Transverse colon (tissue), 4 donors: ENCODE results near the gene GCC2. TPM values are rescaled to one million over a fixed set of nuclear protein-coding genes. Genes with fewer than 3 reads are reported as not detected.
A peak's percentile ranks its signal among the peaks of the same experiment; 100 is the strongest.

Experiments
- DNase-seq: peaks from one replicate; pipeline ENCODE4 v3.0.0-alpha.2; 2019
- H3K27ac ChIP-seq, 4 donors: fragments of 200-600 bp; sonication (generic); 2 replicates each; pipeline ENCODE4 v1.5.1; 2016 to 2018; ENCODE audit warnings: inconsistent platforms in 4 of 4
- H3K27me3 ChIP-seq: fragments of 200-600 bp; sonication (generic); 2 replicates; pipeline ENCODE4 v1.5.1; 2017; ENCODE audit warnings: inconsistent platforms
- H3K36me3 ChIP-seq, 4 donors: fragments of 200-600 bp; sonication (generic); 2 replicates each; pipeline ENCODE4 v1.5.1; 2017 to 2019; ENCODE audit warnings: inconsistent platforms in 4 of 4
- H3K4me1 ChIP-seq, 4 donors: fragments of 200-600 bp; sonication (generic); 2 replicates each; pipeline ENCODE4 v1.5.1; 2017 to 2020; ENCODE audit warnings: inconsistent platforms in 4 of 4
- H3K4me3 ChIP-seq, 4 donors: fragments of 200-600 bp; sonication (generic); 1 replicate in 1 of 4; 2 replicates in 3 of 4; pipeline versions ENCODE4 v1.5.1 to v1.6.1; 2017 to 2019; ENCODE audit warnings: inconsistent platforms in 4 of 4
- H3K9me3 ChIP-seq, 2 donors: fragments of 200-600 bp; sonication (generic); 2 replicates each; pipeline ENCODE4 v1.5.1; 2017 to 2019; ENCODE audit warnings: inconsistent platforms in 2 of 2
- CTCF ChIP-seq, 5 experiments: fragments of 200-600 bp in 3 of 5; fragments of 450-650 bp in 2 of 5; sonication (generic) in 3 of 5; IDR thresholded peaks; 1 replicate in 2 of 5; 2 replicates in 3 of 5; pipeline ENCODE4 v1.5.1; 2016 to 2017; ENCODE audit warnings: antibody characterized with exemption in 5 of 5, inconsistent platforms in 3 of 5, mild to moderate bottlenecking in 2 of 5, moderate library complexity in 1 of 5
- EP300 ChIP-seq: sonication (generic); formaldehyde crosslinking; IDR thresholded peaks from one replicate; pipeline ENCODE4 v1.6.1; 2017; ENCODE audit warnings: antibody characterized with exemption, low read depth
- POLR2A ChIP-seq: fragments of 450-650 bp; IDR thresholded peaks from one replicate; pipeline ENCODE4 v1.6.1; 2016; ENCODE audit warnings: antibody characterized with exemption, mild to moderate bottlenecking, moderate library complexity
- POLR2AphosphoS5 ChIP-seq, 3 donors: sonication (generic); formaldehyde crosslinking; IDR thresholded peaks; one replicate each; pipeline ENCODE4 v1.6.1; 2016; ENCODE audit warnings: antibody characterized with exemption in 3 of 3
- WGBS, 2 donors: methylation state at CpG; one replicate each; pipeline ENCODE4 v1.1.5; 2018; ENCODE audit warnings: low coverage in 1 of 2; 5-methylcytosine and 5-hydroxymethylcytosine counted together
- in situ Hi-C, 4 donors: fragments of 200-750 bp; cut with MboI; loops; one replicate each; pipeline versions ENCODE4 v1.15.0 to v1.15.1; 2017; ENCODE audit warnings: low sequenced_read_pairs in 3 of 4, low pct_ligation_motif_present in 1 of 4, low pct_unique_long_range_greater_than_20kb in 1 of 4
- intact Hi-C: fragments of 100-400 bp; cut with DNase I; formaldehyde crosslinking; loops from one replicate; pipeline ENCODE4 v1.15.1; 2023; ENCODE audit warnings: low total_unique reads
- total RNA-seq, 4 donors: library from RNA; depleted of rRNA; stranded (reverse); fragments of >200 nt; gene quantifications; one replicate each; pipeline ENCODE4 v1.1.0, GENCODE V29; 2016

GCC2 gene, protein sequence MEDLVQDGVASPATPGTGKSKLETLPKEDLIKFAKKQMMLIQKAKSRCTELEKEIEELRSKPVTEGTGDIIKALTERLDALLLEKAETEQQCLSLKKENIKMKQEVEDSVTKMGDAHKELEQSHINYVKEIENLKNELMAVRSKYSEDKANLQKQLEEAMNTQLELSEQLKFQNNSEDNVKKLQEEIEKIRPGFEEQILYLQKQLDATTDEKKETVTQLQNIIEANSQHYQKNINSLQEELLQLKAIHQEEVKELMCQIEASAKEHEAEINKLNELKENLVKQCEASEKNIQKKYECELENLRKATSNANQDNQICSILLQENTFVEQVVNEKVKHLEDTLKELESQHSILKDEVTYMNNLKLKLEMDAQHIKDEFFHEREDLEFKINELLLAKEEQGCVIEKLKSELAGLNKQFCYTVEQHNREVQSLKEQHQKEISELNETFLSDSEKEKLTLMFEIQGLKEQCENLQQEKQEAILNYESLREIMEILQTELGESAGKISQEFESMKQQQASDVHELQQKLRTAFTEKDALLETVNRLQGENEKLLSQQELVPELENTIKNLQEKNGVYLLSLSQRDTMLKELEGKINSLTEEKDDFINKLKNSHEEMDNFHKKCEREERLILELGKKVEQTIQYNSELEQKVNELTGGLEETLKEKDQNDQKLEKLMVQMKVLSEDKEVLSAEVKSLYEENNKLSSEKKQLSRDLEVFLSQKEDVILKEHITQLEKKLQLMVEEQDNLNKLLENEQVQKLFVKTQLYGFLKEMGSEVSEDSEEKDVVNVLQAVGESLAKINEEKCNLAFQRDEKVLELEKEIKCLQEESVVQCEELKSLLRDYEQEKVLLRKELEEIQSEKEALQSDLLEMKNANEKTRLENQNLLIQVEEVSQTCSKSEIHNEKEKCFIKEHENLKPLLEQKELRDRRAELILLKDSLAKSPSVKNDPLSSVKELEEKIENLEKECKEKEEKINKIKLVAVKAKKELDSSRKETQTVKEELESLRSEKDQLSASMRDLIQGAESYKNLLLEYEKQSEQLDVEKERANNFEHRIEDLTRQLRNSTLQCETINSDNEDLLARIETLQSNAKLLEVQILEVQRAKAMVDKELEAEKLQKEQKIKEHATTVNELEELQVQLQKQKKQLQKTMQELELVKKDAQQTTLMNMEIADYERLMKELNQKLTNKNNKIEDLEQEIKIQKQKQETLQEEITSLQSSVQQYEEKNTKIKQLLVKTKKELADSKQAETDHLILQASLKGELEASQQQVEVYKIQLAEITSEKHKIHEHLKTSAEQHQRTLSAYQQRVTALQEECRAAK (N-terminal part only)
- 100 to 1,000 TPM in 1 of 4 donors, 10 to 100 TPM in 3; 27.5 to 120 (median 75.9) TPM for total RNA-seq

DNA sequence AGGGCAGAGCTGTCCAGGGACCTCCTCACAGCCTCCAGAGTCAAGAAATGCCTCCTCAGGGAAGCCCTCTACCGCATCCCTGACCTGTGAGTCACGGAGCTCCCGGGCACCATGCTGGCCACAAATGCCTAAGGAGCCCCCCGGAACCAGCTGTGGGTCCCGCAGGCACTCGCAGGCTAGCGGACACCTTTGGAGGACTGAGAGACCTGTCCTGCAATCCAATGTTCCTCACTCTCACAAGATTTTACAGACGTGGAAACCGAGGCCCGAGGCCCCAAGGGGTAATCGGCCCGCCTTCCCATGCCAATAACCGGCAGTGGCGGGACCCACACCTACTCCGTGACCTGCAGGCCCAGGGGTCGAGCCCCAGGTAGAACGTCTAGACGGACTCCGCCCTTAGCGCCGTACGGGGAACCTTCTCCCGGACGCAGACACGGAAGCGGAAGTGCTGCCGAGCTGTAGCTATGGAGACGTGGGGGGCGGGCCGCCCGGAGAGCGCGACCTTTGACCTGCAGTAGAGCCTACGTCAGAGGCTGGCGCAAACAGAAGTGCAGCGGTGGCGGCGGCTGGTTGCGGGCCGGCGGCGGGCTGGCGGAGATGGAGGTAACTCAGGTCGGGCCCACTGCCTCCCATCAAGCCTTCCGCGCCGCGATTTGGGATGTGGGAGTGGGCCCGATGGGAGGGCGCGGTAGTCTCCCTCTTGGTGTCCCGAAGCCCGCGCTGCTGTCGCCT lies at the start of gene GCC2:
Gene GCC2, plus strand, starts transcription at position 529 of the 732 bp plus-strand sequence. Its CDS starts 69 bp downstream, at position 598.
- in situ Hi-C loops (no loop called here), intact Hi-C loops (no loop called here)
- Histone ChIP-seq H3K36me3 (peaks cover 0 to 12% (median 6%) of the 10 kb centered on the region in 4 donors), H3K27me3 (no peaks in the 10 kb centered on the region), H3K4me3 (peak within 1 kb of the TSS; percentile 35 to 93 (median 61)), H3K27ac (peak within 1 kb of the TSS; percentile 87 to 96 (median 90)), H3K9me3 (no peaks in the 10 kb centered on the region), H3K4me1 (peaks cover 0 to 37% (median 20%) of the 10 kb centered on the region in 4 donors)
- no peak for TF ChIP-seq EP300
- peak; percentile 97 to 99 (median 97) for TF ChIP-seq POLR2AphosphoS5 (IDR thresholded peaks at IDR 0.05)
- peak; percentile 96 for TF ChIP-seq POLR2A
- DNase-seq = peak; percentile 98
- 0% methylated on average over 32 of the region's 55 CpGs; no CpG with 5 or more reads in 1 of the 2 donors for WGBS, 2 donors

DNA sequence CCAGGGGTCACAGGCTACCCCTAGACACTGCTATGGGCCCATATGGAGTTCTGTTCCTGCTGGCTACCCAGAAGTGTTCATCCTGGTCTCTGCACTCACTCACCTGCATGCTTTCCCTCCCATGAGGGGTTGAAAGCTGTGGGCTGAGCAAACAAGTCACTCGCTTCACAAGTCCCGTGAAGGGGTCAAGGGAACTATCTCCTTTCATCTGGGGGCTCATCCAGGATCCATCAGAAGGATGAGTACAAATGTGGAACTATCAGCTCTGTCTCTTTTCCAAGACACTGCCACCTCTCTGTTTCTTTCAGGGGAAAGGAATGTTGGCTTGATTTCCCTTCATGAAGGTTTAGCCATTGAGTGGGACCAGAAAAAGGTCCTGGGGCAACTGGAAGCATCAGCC lies 49.5 kb upstream of the GCC2 start:
- WGBS, 2 donors = 91% methylated on average over 2 of the region's 2 CpGs; no CpG with 5 or more reads in 1 of the 2 donors
- intact Hi-C loops (no loop called here), in situ Hi-C loops (no loop called here)
- Histone ChIP-seq H3K4me3 (no peak overlapping the region), H3K4me1 (no peaks in the 10 kb centered on the region), H3K36me3 (no peaks in the 10 kb centered on the region), H3K27me3 (no peaks in the 10 kb centered on the region), H3K27ac (no peak overlapping the region), H3K9me3 (peaks cover 13% of the 10 kb centered on the region in 2 donors)
- DNase-seq = no peak
- TF ChIP-seq POLR2AphosphoS5 (IDR thresholded peaks at IDR 0.05) (no peak), POLR2A (no peak), EP300 (no peak), CTCF (IDR thresholded peaks at IDR 0.05) (no peak)

GRCh38 chr2:108401800-108402199 lies 47.2 kb upstream of the GCC2 start:
- 61% methylated on average over 3 of the region's 3 CpGs; no CpG with 5 or more reads in 1 of the 2 donors for WGBS, 2 donors
- intact Hi-C loops = no loop called here

More at GRCh38 chr2:108401800-108402199, 47.2 kb upstream of the GCC2 start:
- in situ Hi-C loops = loop anchor here in 1 of 4 donors (25.0 kb wide), 1 partner anchor 186 kb away; no protein-coding TSS in a partner anchor
- peaks cover 17 to 23% of the 10 kb centered on the region in 2 donors for H3K9me3 ChIP-seq
- no peak overlapping the region for H3K27ac ChIP-seq
- no peaks in the 10 kb centered on the region for H3K4me1 ChIP-seq
- no peak for DNase-seq
- H3K36me3 ChIP-seq = no peaks in the 10 kb centered on the region
- no peak overlapping the region for H3K4me3 ChIP-seq
- TF ChIP-seq CTCF (IDR thresholded peaks at IDR 0.05) (no peak), POLR2A (no peak), POLR2AphosphoS5 (IDR thresholded peaks at IDR 0.05) (no peak), EP300 (no peak)
- H3K27me3 ChIP-seq = no peaks in the 10 kb centered on the region
